IMR-90 (cell line): ENCODE data around the gene MOB1B. TPM values are rescaled to one million over a fixed set of nuclear protein-coding genes. Genes with fewer than 3 reads are reported as not detected.

Experiments
- ATAC-seq: fragments of 200-7000 bp; cut with Tn5 transposase; 2 replicates; pipeline ENCODE4 v1.9.1; 2020; ENCODE audit warnings: low read depth, mild to moderate bottlenecking, moderate library complexity
- BruUV-seq: library from RNA; stranded (reverse); fragments of 400-500 nt; replicated peaks from 2 replicates; lab custom pipeline; 2021; lab: Mats Ljungman, UMichigan
- CTCF ChIA-PET: fragments of 300-600 bp; formaldehyde crosslinking; extraction: SDS; loops from one replicate; lab custom pipeline; 2021; ENCODE audit warnings: antibody characterized with exemption; lab: Yijun Ruan, JAX
- POLR2A ChIA-PET: fragments of 300-600 bp; sonication (Branson Sonifier 250); formaldehyde crosslinking; loops from one replicate; lab custom pipeline; 2022; ENCODE audit warnings: antibody characterized with exemption; ENCODE audit not compliant: unreplicated experiment; lab: Charles Lee
- DNase-seq: peaks from one replicate; pipeline ENCODE4 v3.0.0; 2013
- H2AFZ ChIP-seq: replicated peaks from 2 replicates; pipeline ENCODE3; 2013; ENCODE audit warnings: low read length, mild to moderate bottlenecking; ENCODE audit not compliant: poor library complexity
- H2AK5ac ChIP-seq: 2 replicates; pipeline ENCODE4 v1.6.1; 2013; ENCODE audit warnings: low read depth, low read length, inconsistent platforms
- H2AK9ac ChIP-seq: replicated peaks from 2 replicates; pipeline ENCODE3; 2013; ENCODE audit warnings: mild to moderate bottlenecking, low read depth, low read length, moderate library complexity; ENCODE audit not compliant: poor library complexity
- H2BK120ac ChIP-seq: 2 replicates; pipeline ENCODE4 v1.6.1; 2013; ENCODE audit warnings: low read depth, low read length, inconsistent platforms
- H2BK15ac ChIP-seq: 3 replicates; pipeline ENCODE4 v1.6.1; 2013; ENCODE audit warnings: low read depth, low read length, inconsistent platforms
- H2BK20ac ChIP-seq: 2 replicates; pipeline ENCODE4 v1.6.1; 2013; ENCODE audit warnings: low read depth, mild to moderate bottlenecking, inconsistent platforms, low read length, moderate library complexity
- H2BK5ac ChIP-seq: 2 replicates; pipeline ENCODE4 v1.6.1; 2013; ENCODE audit warnings: mild to moderate bottlenecking, low read depth, low read length, inconsistent platforms; ENCODE audit not compliant: poor library complexity, severe bottlenecking
- H3K14ac ChIP-seq: replicated peaks from 2 replicates; pipeline ENCODE4 v1.6.1; 2013; ENCODE audit warnings: low read depth, low read length, inconsistent platforms
- H3K18ac ChIP-seq: 2 replicates; pipeline ENCODE4 v1.6.1; 2013; ENCODE audit warnings: low read depth, low read length, control low read depth
- H3K23ac ChIP-seq: 2 replicates; pipeline ENCODE4 v1.6.1; 2013; ENCODE audit warnings: low read depth, low read length, inconsistent platforms
- H3K27ac ChIP-seq: 2 replicates; pipeline ENCODE4 v1.5.1; 2013; ENCODE audit warnings: mild to moderate bottlenecking, control low read depth, low read length; ENCODE audit not compliant: insufficient read depth
- H3K27me3 ChIP-seq: 2 replicates; pipeline ENCODE4 v1.6.1; 2013; ENCODE audit warnings: low read length; ENCODE audit not compliant: control insufficient read depth, insufficient read depth
- H3K36me3 ChIP-seq: 2 replicates; pipeline ENCODE4 v1.6.1; 2013; ENCODE audit warnings: low read length, mixed read lengths; ENCODE audit not compliant: control insufficient read depth, insufficient read depth
- H3K4ac ChIP-seq: 2 replicates; pipeline ENCODE4 v1.6.1; 2013; ENCODE audit warnings: low read depth, low read length, inconsistent platforms
- H3K4me1 ChIP-seq: 2 replicates; pipeline ENCODE4 v1.6.1; 2013; ENCODE audit warnings: low read length, mixed read lengths; ENCODE audit not compliant: control insufficient read depth, insufficient read depth
- H3K4me2 ChIP-seq: 2 replicates; pipeline ENCODE4 v1.6.1; 2013; ENCODE audit warnings: low read depth, mild to moderate bottlenecking, control low read depth, low read length, moderate library complexity
- H3K4me3 ChIP-seq: 2 replicates; pipeline ENCODE4 v1.5.1; 2013; ENCODE audit warnings: low read depth, mild to moderate bottlenecking, control low read depth, low read length, moderate library complexity; ENCODE audit not compliant: insufficient read depth
- H3K56ac ChIP-seq: 2 replicates; pipeline ENCODE4 v1.6.1; 2013; ENCODE audit warnings: low read length, inconsistent platforms; ENCODE audit not compliant: insufficient read depth; ENCODE audit errors: extremely low read depth
- H3K79me1 ChIP-seq, 2 experiments: 2 replicates each; pipeline ENCODE4 v1.6.1; 2013; ENCODE audit warnings: low read length in 2 of 2, inconsistent platforms in 1 of 2, low read depth in 1 of 2
- H3K9ac ChIP-seq: 2 replicates; pipeline ENCODE4 v1.6.1; 2013; ENCODE audit warnings: low read depth, low read length, control low read depth
- H3K9me1 ChIP-seq: 2 replicates; pipeline ENCODE4 v1.6.1; 2013; ENCODE audit warnings: low read length, inconsistent platforms; ENCODE audit not compliant: insufficient read depth
- H3K9me3 ChIP-seq: 2 replicates; pipeline ENCODE4 v1.6.1; 2013; ENCODE audit warnings: low read length; ENCODE audit not compliant: control insufficient read depth, insufficient read depth
- H4K20me1 ChIP-seq: 2 replicates; pipeline ENCODE4 v1.6.1; 2013; ENCODE audit warnings: low read length, inconsistent platforms; ENCODE audit not compliant: insufficient read depth
- H4K5ac ChIP-seq: 2 replicates; pipeline ENCODE4 v1.6.1; 2013; ENCODE audit warnings: mild to moderate bottlenecking, low read depth, low read length, control low read depth
- H4K8ac ChIP-seq, 2 experiments: 2 replicates each; pipeline ENCODE4 v1.6.1; 2013; ENCODE audit warnings: low read depth in 2 of 2, low read length in 2 of 2, control low read depth in 1 of 2, inconsistent platforms in 1 of 2
- H4K91ac ChIP-seq: 2 replicates; pipeline ENCODE4 v1.6.1; 2013; ENCODE audit warnings: low read depth, low read length, inconsistent platforms; ENCODE audit not compliant: insufficient read depth
- BHLHE40 ChIP-seq: fragments of 150-350 bp; IDR thresholded peaks from 2 replicates; pipeline ENCODE4 v1.6.1; 2016; ENCODE audit warnings: mild to moderate bottlenecking, low read depth, low read length
- CEBPB ChIP-seq: IDR thresholded peaks from 2 replicates; pipeline ENCODE4 v1.6.1; 2012; ENCODE audit warnings: low read depth, low read length, improper control_type of control experiment
- ELK1 ChIP-seq: fragments of 150-350 bp; IDR thresholded peaks from 2 replicates; pipeline ENCODE4 v1.6.1; 2016; ENCODE audit warnings: low read depth, mild to moderate bottlenecking, low read length, moderate library complexity, borderline replicate concordance
- FOS ChIP-seq: fragments of 150-350 bp; IDR thresholded peaks from 2 replicates; pipeline ENCODE4 v1.6.1; 2016; ENCODE audit warnings: low read depth, low read length
- MAFK ChIP-seq: IDR thresholded peaks from 2 replicates; pipeline ENCODE4 v1.6.1; 2012; ENCODE audit warnings: low read depth, low read length, improper control_type of control experiment
- MAZ ChIP-seq: IDR thresholded peaks from 2 replicates; pipeline ENCODE4 v1.6.1; 2012; ENCODE audit warnings: low read depth, mild to moderate bottlenecking, low read length, improper control_type of control experiment, moderate library complexity, borderline replicate concordance
- MXI1 ChIP-seq: IDR thresholded peaks from 2 replicates; pipeline ENCODE4 v1.6.1; 2012; ENCODE audit warnings: low read depth, mild to moderate bottlenecking, low read length, moderate library complexity, borderline replicate concordance
- POLR2A ChIP-seq: IDR thresholded peaks from 2 replicates; pipeline ENCODE4 v1.6.1; 2012; ENCODE audit warnings: mild to moderate bottlenecking, low read depth, low read length
- RAD21 ChIP-seq: IDR thresholded peaks from 2 replicates; pipeline ENCODE4 v1.6.1; 2012; ENCODE audit warnings: low read length, improper control_type of control experiment
- RCOR1 ChIP-seq: IDR thresholded peaks from 2 replicates; pipeline ENCODE4 v1.6.1; 2012; ENCODE audit warnings: mild to moderate bottlenecking, low read length, improper control_type of control experiment; ENCODE audit not compliant: insufficient replicate concordance
- RFX5 ChIP-seq: IDR thresholded peaks from 2 replicates; pipeline ENCODE4 v1.8.0; 2012; ENCODE audit warnings: low read depth, mild to moderate bottlenecking, low read length, moderate library complexity
- SMC3 ChIP-seq: fragments of 150-350 bp; IDR thresholded peaks from 2 replicates; pipeline ENCODE4 v1.6.1; 2016; ENCODE audit warnings: low read depth, mild to moderate bottlenecking, antibody characterized with exemption, low read length, moderate library complexity
- USF2 ChIP-seq: fragments of 150-350 bp; IDR thresholded peaks from 2 replicates; pipeline ENCODE4 v1.6.1; 2017; ENCODE audit warnings: mild to moderate bottlenecking, antibody characterized with exemption, low read length, low read depth
- WGBS, 2 experiments: methylation state at CpG; one replicate each; pipeline versions ENCODE4 v1.1.5 to v1.1.7; 2013; ENCODE audit warnings: missing lambda C conversion rate in 2 of 2; ENCODE audit not compliant: insufficient read length in 1 of 2; ENCODE audit errors: extremely low coverage in 2 of 2; 5-methylcytosine and 5-hydroxymethylcytosine counted together
- dilution Hi-C: fragments of 300-500 bp; cut with HindIII; formaldehyde crosslinking; loops from one replicate; pipeline ENCODE4 v1.14.3; 2018; ENCODE audit warnings: low sequenced_read_pairs; ENCODE audit not compliant: unreplicated experiment
- in situ Hi-C: fragments of 300-500 bp; cut with MboI; formaldehyde crosslinking; loops from 3 replicates; pipeline ENCODE4 v1.14.3; 2019; ENCODE audit warnings: low sequenced_read_pairs, inconsistent platforms, mixed read lengths
- intact Hi-C: fragments of 100-400 bp; cut with micrococcal nuclease; formaldehyde crosslinking; loops from 2 replicates; pipeline ENCODE4 v1.10.0; 2022
- polyA plus RNA-seq, 3 experiments: library from polyadenylated mRNA; depleted of rRNA; stranded (reverse); fragments of >200 nt; gene quantifications; 2 replicates each; pipeline ENCODE4 v1.2.3, GENCODE V29; 2012; ENCODE audit warnings: low replicate concordance in 1 of 3
- total RNA-seq: library from RNA; depleted of rRNA; stranded (reverse); fragments of >200 nt; gene quantifications from 2 replicates; pipeline ENCODE4 v1.2.3, GENCODE V29; 2012
- TF ChIP-seq, protein P1 (sequence below): conservative IDR thresholded peaks from 2 replicates; pipeline ENCODE4 v1.5.1; 2012; ENCODE audit warnings: mild to moderate bottlenecking, low read depth, low read length, improper control_type of control experiment

The MOB1B gene
- total and polyA plus RNA-seq, 2 of the 4 experiments (the other 2 are of a cell fraction) = 5.7 to 6.8 TPM

GRCh38 chr4:70895405-70895804, 6.8 kb upstream of the MOB1B start:
- DNase-seq (no peak), ATAC-seq (no peak)
- dilution Hi-C loops (no loop called here), in situ Hi-C loops (loop anchor here (25.0 kb wide), 2 partner anchors 667 to 817 kb away; no protein-coding TSS in a partner anchor), intact Hi-C loops (no loop called here)
- H2BK15ac ChIP-seq = no peak overlapping the region
- no peak overlapping the region for H2BK20ac ChIP-seq
- POLR2A ChIA-PET = no interaction called here
- no peak overlapping the region for H3K4me3 ChIP-seq
- H3K18ac ChIP-seq = no peak overlapping the region
- H3K9me3 ChIP-seq = no peaks in the 10 kb centered on the region
- no peaks in the 10 kb centered on the region for H3K36me3 ChIP-seq
- no peak overlapping the region for H4K91ac ChIP-seq
- no peaks in the 10 kb centered on the region for H3K27me3 ChIP-seq
- H3K56ac ChIP-seq = no peak overlapping the region
- BruUV-seq = no TSS peak
- H2AK5ac ChIP-seq = no peak overlapping the region
- H4K8ac ChIP-seq = no peak overlapping the region
- no peak overlapping the region for H4K5ac ChIP-seq
- CTCF ChIA-PET = interaction anchor here (0.6 kb wide), 1 partner anchor 21 kb away, joined by 3 read pairs; no protein-coding TSS in a partner anchor
- no peak overlapping the region for H2BK120ac ChIP-seq
- no peaks in the 10 kb centered on the region for H4K20me1 ChIP-seq
- no peaks in the 10 kb centered on the region for H3K4me1 ChIP-seq
- H3K79me1 ChIP-seq = no peaks in the 10 kb centered on the region
- no peak overlapping the region for H3K14ac ChIP-seq
- TF ChIP-seq CEBPB = no peak
- TF ChIP-seq, protein P1, sequence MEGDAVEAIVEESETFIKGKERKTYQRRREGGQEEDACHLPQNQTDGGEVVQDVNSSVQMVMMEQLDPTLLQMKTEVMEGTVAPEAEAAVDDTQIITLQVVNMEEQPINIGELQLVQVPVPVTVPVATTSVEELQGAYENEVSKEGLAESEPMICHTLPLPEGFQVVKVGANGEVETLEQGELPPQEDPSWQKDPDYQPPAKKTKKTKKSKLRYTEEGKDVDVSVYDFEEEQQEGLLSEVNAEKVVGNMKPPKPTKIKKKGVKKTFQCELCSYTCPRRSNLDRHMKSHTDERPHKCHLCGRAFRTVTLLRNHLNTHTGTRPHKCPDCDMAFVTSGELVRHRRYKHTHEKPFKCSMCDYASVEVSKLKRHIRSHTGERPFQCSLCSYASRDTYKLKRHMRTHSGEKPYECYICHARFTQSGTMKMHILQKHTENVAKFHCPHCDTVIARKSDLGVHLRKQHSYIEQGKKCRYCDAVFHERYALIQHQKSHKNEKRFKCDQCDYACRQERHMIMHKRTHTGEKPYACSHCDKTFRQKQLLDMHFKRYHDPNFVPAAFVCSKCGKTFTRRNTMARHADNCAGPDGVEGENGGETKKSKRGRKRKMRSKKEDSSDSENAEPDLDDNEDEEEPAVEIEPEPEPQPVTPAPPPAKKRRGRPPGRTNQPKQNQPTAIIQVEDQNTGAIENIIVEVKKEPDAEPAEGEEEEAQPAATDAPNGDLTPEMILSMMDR = no peak
- TF ChIP-seq MXI1 = no peak
- TF ChIP-seq MAFK = no peak
- TF ChIP-seq RCOR1 = no peak
- TF ChIP-seq SMC3 = no peak
- TF ChIP-seq ELK1 = no peak
- TF ChIP-seq FOS = no peak
- no peak for TF ChIP-seq RAD21
- TF ChIP-seq POLR2A = no peak
- no peak for TF ChIP-seq RFX5
- TF ChIP-seq BHLHE40 = no peak
- no peak for TF ChIP-seq USF2
- no peak for TF ChIP-seq MAZ
- no peaks in the 10 kb centered on the region for H3K9me1 ChIP-seq
- no peak overlapping the region for H3K4me2 ChIP-seq
- H2BK5ac ChIP-seq = no peak overlapping the region
- no peak overlapping the region for H3K4ac ChIP-seq
- no peak overlapping the region for H3K23ac ChIP-seq
- no peak overlapping the region for H2AFZ ChIP-seq
- no peak overlapping the region for H2AK9ac ChIP-seq
- 63% methylated on average over 1 of the region's 2 CpGs; no CpG with 5 or more reads in 1 of the 2 experiments for WGBS, 2 experiments
- H3K9ac ChIP-seq = no peak overlapping the region
- H3K27ac ChIP-seq = no peak overlapping the region
